HG03469 (cell line): Measurements from ENCODE around the gene ADGRG4.
"Not testable (repeated sequence)": the region's sequence is repeated elsewhere in the genome, so short reads cannot be mapped to it uniquely, and the experiment has no call there.

Experiments
- ATAC-seq: cut with Tn5 transposase; IDR thresholded peaks from one replicate; pipeline ENCODE4 v1.9.1; 2021; ENCODE audit warnings: mild to moderate bottlenecking, moderate library complexity, moderate number of reproducible peaks; ENCODE audit not compliant: unreplicated experiment

The ADGRG4 gene

DNA sequence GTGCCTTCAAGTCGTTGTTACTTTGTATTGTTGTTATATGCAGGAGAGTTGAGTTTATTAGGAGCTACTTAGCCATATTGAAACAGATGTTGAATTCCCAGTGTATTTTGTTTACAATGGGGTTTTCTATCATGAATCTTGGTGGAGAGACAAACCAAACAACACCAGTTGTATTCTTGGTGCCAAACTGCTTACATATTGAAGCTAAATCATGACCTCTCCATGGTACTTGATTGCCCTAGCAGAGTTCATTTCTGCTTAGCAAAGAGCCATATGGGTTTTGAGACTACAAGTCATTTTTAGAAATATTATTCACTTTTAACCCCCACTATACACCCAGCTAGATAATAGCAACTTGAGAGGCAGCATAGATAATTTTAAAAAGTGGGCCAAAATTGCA lies 85.4 kb downstream of the ADGRG4 start:
- ATAC-seq: no peak

GRCh38 chrX:136386826-136387225 lies 86.1 kb downstream of the ADGRG4 start:
- ATAC-seq: no peak

GRCh38 chrX:136387951-136388502 lies 87.3 kb downstream of the ADGRG4 start:
- no peak for ATAC-seq

GRCh38 chrX:136390921-136391320 lies 90.2 kb downstream of the ADGRG4 start:
- ATAC-seq: no peak

GRCh38 chrX:136395271-136395670 lies 94.5 kb downstream of the ADGRG4 start:
- ATAC-seq: no peak

DNA sequence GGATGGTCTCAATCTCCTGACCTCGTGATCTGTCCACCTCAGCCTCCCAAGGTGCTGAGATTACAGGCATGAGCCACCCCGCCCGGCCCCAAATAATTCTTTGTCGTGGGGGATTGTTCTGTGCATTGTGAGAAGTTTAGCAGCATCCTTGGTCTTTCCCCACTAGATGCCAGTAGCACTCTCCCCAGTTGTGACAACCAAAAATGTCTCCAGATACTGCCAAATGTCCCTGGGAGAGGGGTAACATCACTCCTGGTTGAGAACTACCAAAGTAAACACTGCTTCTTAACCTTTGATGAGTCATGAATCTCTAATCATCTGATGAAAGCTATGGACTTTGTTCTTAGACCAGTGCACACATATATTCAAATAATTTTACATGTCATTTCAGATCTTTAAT lies 96.2 kb downstream of the ADGRG4 start:
- ATAC-seq: no peak

DNA sequence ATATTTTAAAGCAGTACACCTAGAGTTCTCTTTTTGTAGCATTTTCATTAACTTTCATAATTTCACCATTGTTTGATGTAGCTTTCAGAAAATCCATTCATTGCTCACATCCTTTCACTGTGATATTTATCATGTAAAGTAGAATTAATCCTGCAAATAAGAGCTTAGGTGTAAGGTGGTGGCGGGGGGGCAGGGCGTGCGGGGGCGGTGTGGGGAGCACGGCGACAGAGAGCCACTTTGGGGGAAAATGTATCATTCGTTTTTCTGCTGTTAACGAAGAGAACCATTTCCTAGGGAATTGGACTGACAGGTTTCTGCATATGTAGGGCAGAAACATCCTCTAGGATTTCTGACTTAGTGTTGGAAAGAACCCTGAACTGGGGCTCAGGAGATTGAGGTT lies 104.4 kb downstream of the ADGRG4 start:
- ATAC-seq: no peak

DNA sequence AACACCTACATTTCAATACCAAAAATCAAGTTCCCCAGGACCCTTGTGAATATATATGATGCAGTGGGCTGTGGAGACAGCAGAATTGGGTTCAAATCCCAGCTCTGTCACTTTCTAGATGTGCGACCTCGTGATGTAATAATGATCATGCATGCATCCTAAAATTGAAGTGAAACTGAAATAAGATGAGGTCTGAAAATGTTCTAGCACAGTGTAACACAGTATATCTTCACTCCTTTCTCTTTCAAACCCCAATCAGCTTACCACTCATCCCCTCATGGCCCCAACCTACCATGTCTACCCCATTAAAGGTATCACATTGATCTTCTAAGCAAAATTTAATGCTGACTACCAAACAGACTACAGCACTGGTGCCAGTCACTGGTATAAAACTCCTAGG lies 117.0 kb downstream of the ADGRG4 start:
- no peak for ATAC-seq

DNA sequence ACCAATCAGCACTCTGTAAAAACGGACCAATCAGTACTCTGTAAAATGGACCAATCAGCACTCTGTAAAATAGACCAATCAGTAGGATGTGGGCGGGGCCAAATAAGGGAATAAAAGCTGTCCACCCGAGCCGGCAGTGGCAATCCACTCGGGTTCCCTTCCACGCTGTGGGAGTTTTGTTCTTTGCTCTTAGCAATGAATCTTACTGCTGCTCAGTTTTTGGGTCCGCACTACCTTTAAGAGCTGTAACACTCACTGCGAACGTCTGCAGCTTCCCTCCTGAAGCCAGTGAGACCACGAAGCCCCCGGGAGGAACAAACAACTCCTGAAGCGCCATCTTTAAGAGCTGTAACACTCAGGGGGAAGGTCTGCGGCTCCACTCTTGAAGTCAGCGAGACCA lies 120.6 kb downstream of the ADGRG4 start:
- no peak for ATAC-seq

DNA sequence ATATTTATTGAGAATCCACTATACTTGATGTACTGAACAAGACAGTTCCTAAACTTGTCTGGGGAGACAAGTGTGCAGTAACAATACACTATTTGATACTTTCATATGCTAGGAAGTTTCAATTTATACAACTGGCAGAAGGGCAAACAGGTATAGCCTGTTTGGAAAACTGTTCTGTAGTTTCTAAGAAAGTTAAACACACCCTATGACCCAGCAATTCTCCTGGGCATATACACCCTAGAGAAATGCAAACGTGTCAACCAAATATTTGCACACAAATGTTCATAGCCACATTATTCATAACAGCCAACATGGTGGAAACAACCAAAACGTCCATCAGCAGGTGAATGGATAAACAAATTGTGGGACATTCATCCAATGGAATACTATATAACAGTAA lies 123.0 kb downstream of the ADGRG4 start:
- no peak for ATAC-seq

GRCh38 chrX:136425996-136426395 lies 125.2 kb downstream of the ADGRG4 start:
- ATAC-seq: no peak

DNA sequence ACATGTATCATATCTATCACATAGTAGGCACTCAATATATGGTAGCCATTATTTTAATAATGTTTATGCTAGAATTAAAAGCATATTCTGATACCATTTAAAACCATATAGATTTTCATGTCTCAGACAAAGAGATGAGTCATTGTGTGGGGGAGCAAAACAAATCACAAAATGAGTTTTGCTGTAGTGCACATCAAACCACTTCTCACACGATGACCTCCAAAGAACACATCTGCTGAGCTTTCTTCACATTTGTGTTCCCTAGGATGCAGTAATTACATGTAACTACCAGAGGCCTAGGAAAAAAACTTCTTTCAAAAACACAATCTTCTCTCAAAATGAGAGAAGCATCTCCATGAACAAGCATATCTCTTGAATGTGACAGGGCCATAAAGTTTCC lies 130.9 kb downstream of the ADGRG4 start:
- no peak for ATAC-seq

DNA sequence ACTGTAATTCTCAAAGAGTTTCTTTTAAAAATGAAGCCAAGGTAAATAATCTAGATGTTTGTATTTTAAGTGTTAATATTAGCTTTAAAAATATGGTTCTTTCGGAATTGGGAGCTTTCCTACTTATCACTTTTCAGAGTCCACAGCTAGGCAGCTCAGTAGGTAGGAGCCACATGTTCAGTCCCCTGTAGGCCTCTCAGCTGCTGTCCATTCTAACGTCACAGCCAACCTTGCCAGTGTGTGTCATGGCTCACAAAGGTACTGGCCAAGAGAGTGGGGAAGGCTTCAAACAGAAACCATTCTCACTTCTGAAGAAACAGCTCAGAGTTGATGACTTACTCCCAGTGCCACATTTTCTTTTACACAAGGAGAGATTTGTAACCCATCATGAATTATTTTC lies 137.0 kb downstream of the ADGRG4 start:
- no peak for ATAC-seq

DNA sequence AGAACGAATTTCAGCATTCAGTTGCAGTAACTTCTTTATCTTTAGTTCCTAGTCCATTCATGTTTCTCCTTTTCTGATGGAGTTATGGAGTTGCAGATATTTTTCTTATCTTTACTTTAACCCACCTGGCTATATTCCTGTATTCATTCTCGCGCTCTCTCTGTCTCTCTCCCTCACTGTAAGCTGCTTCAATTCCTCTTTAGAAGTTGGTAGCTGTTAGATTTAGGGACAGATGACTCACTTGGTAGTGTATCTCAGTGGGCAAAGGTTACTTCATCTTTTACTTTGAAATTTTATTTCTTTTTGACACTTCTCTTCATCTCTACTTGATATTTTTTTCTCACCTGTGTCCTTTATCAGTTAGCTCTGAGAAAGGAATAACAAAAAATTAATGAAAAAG lies 137.4 kb downstream of the ADGRG4 start:
- ATAC-seq: no peak

GRCh38 chrX:136445674-136446073 lies 144.9 kb downstream of the ADGRG4 start:
- not testable (repeated sequence) for ATAC-seq

GRCh38 chrX:136446208-136446607 lies 145.4 kb downstream of the ADGRG4 start:
- ATAC-seq: no peak

DNA sequence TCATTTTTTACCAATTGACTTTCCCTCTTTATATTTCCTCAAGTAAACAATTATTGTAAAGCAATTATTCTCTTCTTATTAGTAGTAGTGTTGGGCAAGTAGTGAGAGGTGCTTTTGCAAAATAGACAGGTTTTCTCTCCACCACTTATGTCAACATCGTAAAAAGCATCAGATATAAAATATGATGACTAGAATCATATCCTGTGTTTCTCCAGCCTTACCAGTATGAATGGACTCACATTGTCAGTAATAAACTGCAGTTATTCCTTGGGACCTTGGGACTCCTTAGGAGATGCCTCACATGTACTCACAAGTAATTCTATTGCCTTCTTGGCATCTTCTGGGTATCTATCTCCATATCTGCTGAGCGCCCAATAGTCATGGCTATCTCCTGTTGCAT lies 146.5 kb downstream of the ADGRG4 start:
- no peak for ATAC-seq

DNA sequence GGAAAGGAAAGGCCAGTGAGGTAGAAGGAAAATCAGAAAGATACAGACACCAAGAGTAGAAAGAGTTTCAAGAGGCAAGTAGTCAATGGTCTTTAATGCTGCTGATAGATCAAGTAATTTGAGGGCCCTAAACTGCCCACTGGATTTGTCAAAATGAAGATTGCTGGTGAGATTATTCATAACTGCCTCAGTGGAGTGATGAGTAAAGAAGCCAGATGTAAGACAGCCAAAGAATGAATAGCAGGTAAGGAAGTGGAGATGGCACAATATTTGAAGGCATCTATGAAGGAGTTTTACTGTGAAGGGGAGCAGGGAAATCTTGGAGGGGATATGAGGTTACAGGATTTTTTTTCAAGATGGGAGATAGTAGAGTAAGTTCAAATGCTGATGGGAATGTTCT lies 147.2 kb downstream of the ADGRG4 start:
- no peak for ATAC-seq

- no peak for ATAC-seq
Observed at GRCh38 chrX:136450050-136450830, 149.5 kb downstream of the ADGRG4 start.

DNA sequence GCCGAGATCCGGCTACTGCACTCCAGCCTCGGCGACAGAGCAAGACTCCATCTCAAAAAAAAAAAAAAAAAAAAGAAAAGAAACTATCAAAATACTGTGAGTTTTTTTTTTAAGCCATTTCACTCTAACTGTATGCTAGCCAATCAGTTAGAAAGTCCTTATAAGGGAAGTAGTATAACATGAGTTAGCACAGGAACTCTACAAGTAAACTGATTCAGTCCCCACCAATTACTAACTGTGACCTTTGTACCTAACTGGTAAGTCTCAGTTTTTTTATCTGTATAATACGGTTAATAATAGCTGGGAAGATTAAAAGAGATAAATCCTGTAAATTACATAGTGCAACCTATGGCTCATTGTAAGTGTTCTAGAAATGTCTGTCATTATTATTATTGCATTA lies 151.9 kb downstream of the ADGRG4 start:
- no peak for ATAC-seq

DNA sequence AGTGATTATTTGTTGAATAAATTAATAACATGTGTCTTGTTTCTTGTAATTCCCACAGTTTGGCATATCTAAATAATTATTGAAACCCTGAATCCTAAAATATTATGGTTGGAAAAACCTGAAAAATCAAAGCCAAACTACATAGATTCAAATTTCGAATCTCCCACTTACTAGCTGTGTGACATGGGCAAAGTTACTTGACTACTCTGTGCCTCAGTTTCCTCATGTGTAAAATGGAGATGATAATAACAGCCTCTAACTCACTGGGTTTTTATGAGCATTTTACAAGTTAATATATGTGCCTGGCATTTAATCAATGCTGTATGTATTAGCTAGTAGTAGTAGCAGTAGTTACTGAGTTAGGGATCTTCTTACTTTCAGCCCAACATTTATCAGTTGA lies 152.4 kb downstream of the ADGRG4 start:
- no peak for ATAC-seq

- no peak for ATAC-seq
Observed at GRCh38 chrX:136453771-136454170, 153.0 kb downstream of the ADGRG4 start.

GRCh38 chrX:136456133-136456532 lies 155.4 kb downstream of the ADGRG4 start:
- no peak for ATAC-seq
